WTC11 (cell line): ENCODE measurements around the gene ATP6V0D1. TPM values are rescaled to one million over a fixed set of nuclear protein-coding genes. Genes with fewer than 3 reads are reported as not detected.

ENCODE experiments used
- ATAC-seq: fragments of 200-7000 bp; cut with Tn5 transposase; 2 replicates; pipeline ENCODE4 v1.10.0; 2021; ENCODE audit warnings: mild to moderate bottlenecking, moderate library complexity
- CTCF ChIA-PET: fragments of 300-600 bp; sonication (Branson Sonifier 250); formaldehyde crosslinking; loops from one replicate; lab custom pipeline; 2021; ENCODE audit warnings: antibody characterized with exemption; lab: Charles Lee
- POLR2A ChIA-PET: fragments of 350-600 bp; sonication (Branson Sonifier 250); formaldehyde crosslinking; loops from one replicate; lab custom pipeline; 2021; ENCODE audit warnings: antibody characterized with exemption; lab: Charles Lee
- DNase-seq: peaks from one replicate; pipeline ENCODE4 v3.0.0; 2021; ENCODE audit warnings: low spot score
- H3K27ac Mint-ChIP-seq: 2 replicates; pipeline ENCODE4 v1.8.0; 2021; ENCODE audit warnings: mixed read lengths
- H3K27me3 Mint-ChIP-seq: 2 replicates; pipeline ENCODE4 v1.8.0; 2021; ENCODE audit warnings: low read depth, mild to moderate bottlenecking, moderate library complexity, mixed read lengths
- H3K36me3 Mint-ChIP-seq: 2 replicates; pipeline ENCODE4 v1.8.0; 2021; ENCODE audit warnings: mixed read lengths
- H3K4me1 Mint-ChIP-seq: 2 replicates; pipeline ENCODE4 v1.8.0; 2022; ENCODE audit warnings: mixed read lengths
- H3K4me3 Mint-ChIP-seq: 2 replicates; pipeline ENCODE4 v1.8.0; 2021; ENCODE audit warnings: mild to moderate bottlenecking, moderate library complexity, mixed read lengths
- H3K9me3 Mint-ChIP-seq: 2 replicates; pipeline ENCODE4 v1.8.0; 2021; ENCODE audit warnings: mixed read lengths
- AR ChIP-seq: fragments of 250-450 bp; sonication (Bioruptor Pico); IDR thresholded peaks from 2 replicates; pipeline ENCODE4 v1.9.0; 2021; ENCODE audit warnings: mild to moderate bottlenecking
- CBFB ChIP-seq: sonication (generic); formaldehyde crosslinking; IDR thresholded peaks from 2 replicates; pipeline ENCODE4 v1.8.1; 2022; ENCODE audit warnings: mild to moderate bottlenecking, low read depth, missing genetic modification reagents
- CREB1 ChIP-seq: sonication (generic); formaldehyde crosslinking; IDR thresholded peaks from 2 replicates; pipeline ENCODE4 v1.8.0; 2023; ENCODE audit warnings: mild to moderate bottlenecking, missing genetic modification reagents
- EMX1 ChIP-seq: fragments of 250-450 bp; sonication (Bioruptor Pico); IDR thresholded peaks from 2 replicates; pipeline ENCODE4 v1.8.0; 2021; ENCODE audit warnings: mild to moderate bottlenecking
- FOXP1 ChIP-seq: sonication (generic); formaldehyde crosslinking; IDR thresholded peaks from 2 replicates; pipeline ENCODE4 v1.8.0; 2022; ENCODE audit warnings: missing genetic modification reagents, mild to moderate bottlenecking, moderate library complexity, borderline replicate concordance
- IRF2 ChIP-seq: sonication (generic); formaldehyde crosslinking; IDR thresholded peaks from 2 replicates; pipeline ENCODE4 v1.8.0; 2022; ENCODE audit warnings: low read depth, missing genetic modification reagents, borderline replicate concordance
- MLX ChIP-seq: sonication (generic); formaldehyde crosslinking; IDR thresholded peaks from 2 replicates; pipeline ENCODE4 v1.8.1; 2023; ENCODE audit warnings: mild to moderate bottlenecking, missing genetic modification reagents, moderate library complexity
- MYBL2 ChIP-seq: sonication (generic); formaldehyde crosslinking; IDR thresholded peaks from 2 replicates; pipeline ENCODE4 v1.8.1; 2023; ENCODE audit warnings: mild to moderate bottlenecking, moderate library complexity, missing genetic modification reagents
- NFATC4 ChIP-seq: fragments of 250-450 bp; sonication (Bioruptor Pico); IDR thresholded peaks from 2 replicates; pipeline ENCODE4 v1.9.0; 2021; ENCODE audit warnings: mild to moderate bottlenecking
- PREB ChIP-seq: sonication (generic); formaldehyde crosslinking; IDR thresholded peaks from 2 replicates; pipeline ENCODE4 v1.8.1; 2022; ENCODE audit warnings: mild to moderate bottlenecking, missing genetic modification reagents, moderate library complexity, borderline replicate concordance
- SMAD3 ChIP-seq: sonication (generic); formaldehyde crosslinking; IDR thresholded peaks from 2 replicates; pipeline ENCODE4 v1.8.0; 2022; ENCODE audit warnings: missing genetic modification reagents, mild to moderate bottlenecking, borderline replicate concordance
- SP1 ChIP-seq: sonication (generic); formaldehyde crosslinking; conservative IDR thresholded peaks from 2 replicates; pipeline ENCODE4 v1.8.1; 2022; ENCODE audit warnings: missing genetic modification reagents
- ZNF121 ChIP-seq: sonication (generic); formaldehyde crosslinking; IDR thresholded peaks from 2 replicates; pipeline ENCODE4 v1.8.0; 2023; ENCODE audit warnings: missing genetic modification reagents
- ZNF219 ChIP-seq: sonication (generic); formaldehyde crosslinking; IDR thresholded peaks from 2 replicates; pipeline ENCODE4 v1.8.0; 2023; ENCODE audit warnings: missing genetic modification reagents, mild to moderate bottlenecking, borderline replicate concordance
- total RNA-seq: library from RNA; stranded (reverse); gene quantifications from 3 replicates; pipeline ENCODE4 v1.2.3, GENCODE V29; 2021
- TF ChIP-seq, protein P1 (sequence below): fragments of 250-450 bp; sonication (Bioruptor Pico); IDR thresholded peaks from 2 replicates; pipeline ENCODE4 v1.9.0; 2021; ENCODE audit warnings: moderate library complexity, mild to moderate bottlenecking, inconsistent platforms, borderline replicate concordance

The ATP6V0D1 gene
- total RNA-seq, 1 experiment from 2014 or later: 44.1 TPM

DNA sequence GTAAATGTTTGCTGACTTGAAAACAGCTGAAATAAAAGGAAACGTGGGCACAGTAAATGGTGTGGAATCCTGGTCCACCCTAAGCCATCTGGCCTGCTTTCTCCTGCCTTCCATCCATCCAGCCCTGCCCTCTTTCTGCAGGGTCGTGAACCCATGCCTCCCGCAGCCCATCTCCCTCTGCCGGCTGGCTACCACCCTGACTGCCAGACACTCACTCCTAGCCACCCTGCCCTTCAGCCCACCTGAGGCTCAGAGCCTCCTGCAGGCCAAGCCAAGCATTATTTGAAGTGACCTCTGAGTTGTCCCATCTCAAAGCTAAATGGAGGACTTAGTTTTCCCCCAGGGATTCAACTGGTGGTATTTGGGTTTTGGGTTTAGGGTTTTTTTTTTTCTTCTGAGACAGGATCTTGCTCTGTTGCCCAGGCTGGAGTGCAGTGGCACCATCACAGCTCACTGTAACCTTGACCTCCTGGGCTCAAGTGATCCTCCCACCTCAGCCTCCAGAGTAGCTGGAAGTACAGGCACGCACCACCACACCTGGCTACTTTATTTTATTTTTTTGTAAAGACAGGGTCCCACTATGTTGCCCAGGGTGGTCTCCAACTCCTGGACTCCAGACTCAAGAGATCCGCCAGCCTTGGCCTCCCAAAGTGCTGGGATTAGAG lies 73.0 kb downstream of the ATP6V0D1 start:
- POLR2A ChIA-PET: no interaction called here
- no peak for DNase-seq
- CTCF ChIA-PET: interaction anchor here (0.8 to 7.0 kb wide), 18 partner anchors 9 to 161 kb away, joined by 3 to 36 read pairs (median 4); partner anchors contain the start of genes HSD11B2, KCTD19, LRRC36 and TPPP3

DNA sequence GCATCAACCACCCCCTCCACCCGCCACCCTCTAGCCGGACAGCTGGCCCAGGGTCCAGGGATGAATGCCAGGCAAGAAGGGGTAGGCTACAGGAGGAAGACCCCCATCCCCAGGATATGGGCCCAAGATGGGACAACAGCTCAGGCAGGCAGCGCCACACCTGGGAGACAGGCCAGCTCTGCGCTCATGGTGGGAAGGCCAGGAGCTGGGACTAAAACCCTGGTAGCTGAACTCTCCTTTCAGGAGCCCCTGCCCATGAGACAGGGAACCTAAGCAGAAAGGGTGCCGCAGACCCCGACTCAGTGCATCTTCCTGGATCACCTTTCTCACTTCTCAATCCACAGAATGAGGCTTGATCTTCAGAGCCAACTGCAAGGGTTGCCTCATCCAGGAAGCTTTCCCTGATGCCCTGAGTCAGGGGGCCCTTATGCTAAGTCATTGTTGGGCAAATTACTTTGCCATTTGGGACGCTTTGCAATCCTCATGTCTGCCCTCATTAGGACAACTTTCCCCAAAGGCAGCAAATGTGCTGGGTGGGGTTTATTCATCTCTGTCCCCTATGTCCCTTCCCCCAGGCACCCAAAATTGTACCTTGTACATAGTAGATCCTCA lies 73.7 kb downstream of the ATP6V0D1 start:
- ATAC-seq: no peak
- CTCF ChIA-PET: interaction anchor here (0.8 to 7.0 kb wide), 14 partner anchors 8 to 161 kb away, joined by 3 to 36 read pairs (median 6); partner anchors contain the start of genes HSD11B2, KCTD19, LRRC36 and TPPP3
- H3K4me1 Mint-ChIP-seq: peaks cover 39% of the 10 kb centered on the region
- no peak for TF ChIP-seq MYBL2 (CRISPR knock-in tag)
- TF ChIP-seq SMAD3 (CRISPR knock-in tag): no peak
- TF ChIP-seq EMX1: no peak
- TF ChIP-seq, protein P1, sequence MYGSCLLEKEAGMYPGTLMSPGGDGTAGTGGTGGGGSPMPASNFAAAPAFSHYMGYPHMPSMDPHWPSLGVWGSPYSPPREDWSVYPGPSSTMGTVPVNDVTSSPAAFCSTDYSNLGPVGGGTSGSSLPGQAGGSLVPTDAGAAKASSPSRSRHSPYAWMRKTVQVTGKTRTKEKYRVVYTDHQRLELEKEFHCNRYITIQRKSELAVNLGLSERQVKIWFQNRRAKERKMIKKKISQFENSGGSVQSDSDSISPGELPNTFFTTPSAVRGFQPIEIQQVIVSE: no peak
- no peak for TF ChIP-seq CBFB (CRISPR knock-in tag)
- no peak for TF ChIP-seq PREB (CRISPR knock-in tag)
- no peak for TF ChIP-seq SP1 (CRISPR knock-in tag)
- no peak for TF ChIP-seq MLX
- TF ChIP-seq IRF2 (CRISPR knock-in tag): no peak
- no peak for TF ChIP-seq NFATC4 (CRISPR knock-in tag)
- TF ChIP-seq AR (CRISPR knock-in tag): no peak
- TF ChIP-seq CREB1 (CRISPR knock-in tag): no peak
- TF ChIP-seq ZNF219 (CRISPR knock-in tag): no peak
- no peak for TF ChIP-seq FOXP1 (CRISPR knock-in tag)
- TF ChIP-seq, all 79 proteins: peak for 0
- Mint-ChIP-seq H3K36me3 (no peaks in the 10 kb centered on the region), H3K4me3 (no peak overlapping the region), H3K9me3 (no peaks in the 10 kb centered on the region), H3K27me3 (peaks cover 17% of the 10 kb centered on the region), H3K27ac (peak overlapping the region; percentile 57; the same call in 1 of the 2 replicates)
- POLR2A ChIA-PET: interaction anchor here (0.9 kb wide), 1 partner anchor 14 kb away, joined by 3 read pairs; the partner anchor contains the start of gene TPPP3
- DNase-seq: no peak

More for the DNA sequence above, 73.0 kb downstream of the ATP6V0D1 start:
- Mint-ChIP-seq H3K9me3 (no peaks in the 10 kb centered on the region), H3K27me3 (peaks cover 14% of the 10 kb centered on the region), H3K4me3 (no peak overlapping the region), H3K4me1 (peaks cover 39% of the 10 kb centered on the region), H3K36me3 (no peaks in the 10 kb centered on the region), H3K27ac (peak overlapping the region; percentile 57; the same call in 1 of the 2 replicates)
- TF ChIP-seq SMAD3 (CRISPR knock-in tag): no peak
- TF ChIP-seq ZNF121 (CRISPR knock-in tag): peak; percentile 34; the same call in 1 of the 2 replicates
- TF ChIP-seq, all 79 proteins: peak for 1
- ATAC-seq: peak; percentile 55
